HFFc6 (cell line): Measurements from ENCODE around the gene TTN. TPM values are rescaled to one million over a fixed set of nuclear protein-coding genes. Genes with fewer than 3 reads are reported as not detected.

Source experiments
- DNase-seq: peaks from one replicate; pipeline ENCODE4 v3.0.0-alpha.2; 2018
- H3K27ac Mint-ChIP-seq: 2 replicates; pipeline ENCODE4 v1.8.0; 2020; ENCODE audit warnings: mild to moderate bottlenecking, mixed read lengths
- H3K27me3 Mint-ChIP-seq: 2 replicates; pipeline ENCODE4 v1.8.0; 2021; ENCODE audit warnings: mild to moderate bottlenecking, moderate library complexity, mixed read lengths; ENCODE audit not compliant: insufficient read depth
- H3K36me3 Mint-ChIP-seq: 2 replicates; pipeline ENCODE4 v1.8.0; 2021; ENCODE audit warnings: low read depth, mixed read lengths
- H3K4me1 Mint-ChIP-seq: 2 replicates; pipeline ENCODE4 v1.8.0; 2020; ENCODE audit warnings: low read depth, mixed read lengths
- H3K4me3 Mint-ChIP-seq: 2 replicates; pipeline ENCODE4 v1.8.0; 2020; ENCODE audit warnings: mild to moderate bottlenecking, moderate library complexity, mixed read lengths
- H3K9me3 Mint-ChIP-seq: 2 replicates; pipeline ENCODE4 v1.8.0; 2020; ENCODE audit warnings: mild to moderate bottlenecking, mixed read lengths
- CTCF ChIP-seq: fragments of 200-600 bp; sonication (generic); IDR thresholded peaks from 2 replicates; pipeline ENCODE4 v1.5.0; 2021; ENCODE audit warnings: antibody characterized with exemption, mild to moderate bottlenecking
- total RNA-seq, 6 experiments: library from RNA; stranded (reverse); fragmentation: NEBNext Ultra II Directional; extraction: Animal tissue kit (Norgen Biotek cat#: 25700); gene quantifications; 2 replicates in 1 of 6; 3 replicates in 5 of 6; pipeline ENCODE4 v1.2.3, GENCODE V29; 2021

The TTN gene
- total RNA-seq, 6 experiments from 2014 or later = 0.17 to 0.33 (median 0.23) TPM

- H3K4me1 Mint-ChIP-seq = no peaks in the 10 kb centered on the region
- H3K27ac Mint-ChIP-seq = no peak overlapping the region
- H3K9me3 Mint-ChIP-seq = no peaks in the 10 kb centered on the region
- no peak overlapping the region for H3K4me3 Mint-ChIP-seq
- H3K36me3 Mint-ChIP-seq = peaks cover 5% of the 10 kb centered on the region; the same call in 1 of the 2 replicates
- no peak for TF ChIP-seq CTCF
- no peak for DNase-seq
- H3K27me3 Mint-ChIP-seq = peaks cover 2% of the 10 kb centered on the region; the same call in 1 of the 2 replicates
Measured at GRCh38 chr2:178506949-178507348, 300.3 kb downstream of the TTN start.

- Mint-ChIP-seq H3K36me3 (peaks cover 2% of the 10 kb centered on the region; the same call in 1 of the 2 replicates), H3K27ac (no peak overlapping the region), H3K4me3 (no peak overlapping the region), H3K4me1 (no peaks in the 10 kb centered on the region), H3K9me3 (no peaks in the 10 kb centered on the region), H3K27me3 (peaks cover 2% of the 10 kb centered on the region; the same call in 1 of the 2 replicates)
- no peak for TF ChIP-seq CTCF
- DNase-seq = no peak
Measured at GRCh38 chr2:178506524-178506923, 300.7 kb downstream of the TTN start.

- no peaks in the 10 kb centered on the region for H3K36me3 Mint-ChIP-seq
- no peaks in the 10 kb centered on the region for H3K4me1 Mint-ChIP-seq
- H3K4me3 Mint-ChIP-seq = no peak overlapping the region
- peaks cover 2% of the 10 kb centered on the region; the same call in 1 of the 2 replicates for H3K27me3 Mint-ChIP-seq
- no peak overlapping the region for H3K27ac Mint-ChIP-seq
- H3K9me3 Mint-ChIP-seq = no peaks in the 10 kb centered on the region
- no peak for DNase-seq
- no peak for TF ChIP-seq CTCF
Measured at GRCh38 chr2:178506101-178506500, 301.1 kb downstream of the TTN start.

GRCh38 chr2:178502751-178503150 is 304.5 kb downstream of the TTN start:
- Mint-ChIP-seq H3K27ac (no peak overlapping the region), H3K27me3 (peaks cover 2% of the 10 kb centered on the region; the same call in 1 of the 2 replicates), H3K4me1 (peaks cover 5% of the 10 kb centered on the region; the same call in 1 of the 2 replicates), H3K36me3 (peaks cover 12% of the 10 kb centered on the region), H3K9me3 (no peaks in the 10 kb centered on the region), H3K4me3 (no peak overlapping the region)
- no peak for TF ChIP-seq CTCF
- DNase-seq = no peak

- no peak for TF ChIP-seq CTCF
- H3K4me3 Mint-ChIP-seq = no peak overlapping the region
- DNase-seq = no peak
- H3K36me3 Mint-ChIP-seq = peaks cover 29% of the 10 kb centered on the region
- no peaks in the 10 kb centered on the region for H3K9me3 Mint-ChIP-seq
- peaks cover 2% of the 10 kb centered on the region; the same call in 1 of the 2 replicates for H3K27me3 Mint-ChIP-seq
- H3K27ac Mint-ChIP-seq = no peak overlapping the region
- peaks cover 5% of the 10 kb centered on the region; the same call in 1 of the 2 replicates for H3K4me1 Mint-ChIP-seq
Measured at GRCh38 chr2:178499640-178500039, 307.6 kb downstream of the TTN start.
